ENCODE data around the gene SLC6A5. TPM values are rescaled to one million over a fixed set of nuclear protein-coding genes. Genes with fewer than 3 reads are reported as not detected.

Gene SLC6A5
- total RNA-seq, 1 experiment from 2014 or later = not detected

DNA sequence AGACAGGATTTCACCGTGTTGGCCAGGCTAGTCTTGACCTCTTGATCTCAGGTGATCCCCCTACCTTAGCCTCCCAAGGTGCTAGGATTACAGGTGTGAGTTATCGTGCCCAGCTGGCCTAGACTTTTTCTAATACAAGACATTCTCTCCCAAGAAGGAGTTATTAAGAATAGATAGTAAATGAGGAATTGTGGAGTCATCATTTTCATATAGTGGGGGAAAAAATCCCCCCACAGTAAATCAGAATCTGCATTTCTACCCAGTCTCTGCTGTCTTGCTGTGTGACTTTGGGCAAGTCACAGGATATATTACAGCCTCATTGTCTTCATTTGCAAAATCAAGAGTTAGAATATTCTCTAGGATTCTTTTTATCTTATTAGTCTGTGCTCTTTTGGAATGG is 21.6 kb downstream of the SLC6A5 start:
- DNase-seq (ENCODE audit: low spot score) = no peak

DNA sequence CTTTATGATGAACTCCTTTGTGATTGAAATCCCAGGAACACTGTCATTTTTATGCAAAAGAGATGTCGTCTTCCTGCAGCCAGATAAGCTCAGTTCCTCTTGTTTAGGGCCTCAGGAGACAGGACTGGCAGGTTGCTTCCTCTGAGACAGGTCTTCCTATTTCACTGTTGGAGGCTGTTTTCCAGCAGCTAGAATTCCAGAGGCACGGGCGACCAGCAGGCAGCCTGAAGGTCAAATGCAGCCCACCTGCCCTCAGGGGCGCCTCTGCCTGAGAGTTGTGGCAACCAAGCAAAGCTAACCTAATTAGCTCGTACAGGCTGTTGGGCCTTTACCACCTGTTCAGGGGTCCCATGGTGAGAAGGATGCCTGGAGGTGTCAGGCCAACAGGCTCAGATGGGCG is 22.3 kb downstream of the SLC6A5 start:
- DNase-seq (ENCODE audit: low spot score) = no peak

DNA sequence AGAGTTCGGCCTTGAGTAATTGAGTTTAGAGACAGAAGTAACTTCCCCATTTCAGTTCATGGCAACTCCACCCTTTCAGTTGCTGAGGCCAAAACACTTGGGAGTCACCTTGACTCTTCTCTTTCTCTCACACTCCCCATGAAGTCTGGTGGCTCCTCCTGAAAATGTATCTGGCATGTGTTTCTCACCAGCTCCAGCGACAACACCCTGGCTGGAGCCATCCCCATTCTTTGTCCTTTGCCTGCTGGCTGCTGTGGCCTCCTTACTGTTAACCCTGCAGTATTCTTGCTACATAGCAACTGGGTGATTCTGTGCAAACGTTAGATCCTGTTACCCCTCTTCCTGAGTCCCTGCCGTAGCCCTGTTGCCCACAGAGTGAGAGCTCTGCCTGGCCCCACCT is 23.8 kb downstream of the SLC6A5 start:
- no peak for DNase-seq (ENCODE audit: low spot score)

DNA sequence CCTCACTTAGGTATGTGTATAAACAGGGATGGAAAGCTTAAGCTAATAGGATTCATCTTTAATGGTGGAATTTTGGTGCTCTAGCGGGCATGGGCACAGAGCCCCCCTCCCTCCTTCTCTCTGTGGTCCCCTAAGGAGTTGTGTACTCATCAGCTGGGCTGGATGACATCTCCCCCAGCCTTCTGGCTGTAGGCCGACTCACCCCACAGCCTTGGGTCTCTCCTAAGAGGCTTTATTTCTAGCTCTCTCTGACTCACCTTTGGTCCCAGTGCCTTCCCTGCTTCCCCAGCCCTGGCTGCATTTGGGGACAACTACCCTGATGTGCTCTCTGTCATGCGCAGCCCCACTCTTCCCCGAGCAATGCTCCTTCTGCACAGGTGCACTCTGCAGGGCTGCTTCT is 26.9 kb downstream of the SLC6A5 start:
- DNase-seq (ENCODE audit: low spot score) = no peak

DNA sequence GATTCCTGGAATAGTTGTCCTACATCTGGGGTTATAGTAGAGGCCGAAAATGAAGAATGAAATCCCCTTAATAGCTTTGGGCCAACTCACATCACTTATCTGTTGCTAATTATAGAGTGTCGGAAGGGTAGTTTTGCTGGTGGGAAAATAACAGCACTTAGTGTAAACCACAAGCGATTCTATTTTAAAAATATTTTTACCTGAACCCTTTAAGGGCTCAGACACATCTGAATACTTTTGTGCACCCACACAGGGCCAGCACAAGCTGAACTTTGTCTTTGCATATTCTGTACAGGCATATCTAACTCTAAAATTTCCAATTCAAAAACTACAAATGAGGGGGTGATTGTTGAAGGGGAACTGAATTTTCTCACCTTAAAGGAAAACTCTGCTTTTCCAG is 27.6 kb downstream of the SLC6A5 start:
- DNase-seq (ENCODE audit: low spot score) = no peak

DNA sequence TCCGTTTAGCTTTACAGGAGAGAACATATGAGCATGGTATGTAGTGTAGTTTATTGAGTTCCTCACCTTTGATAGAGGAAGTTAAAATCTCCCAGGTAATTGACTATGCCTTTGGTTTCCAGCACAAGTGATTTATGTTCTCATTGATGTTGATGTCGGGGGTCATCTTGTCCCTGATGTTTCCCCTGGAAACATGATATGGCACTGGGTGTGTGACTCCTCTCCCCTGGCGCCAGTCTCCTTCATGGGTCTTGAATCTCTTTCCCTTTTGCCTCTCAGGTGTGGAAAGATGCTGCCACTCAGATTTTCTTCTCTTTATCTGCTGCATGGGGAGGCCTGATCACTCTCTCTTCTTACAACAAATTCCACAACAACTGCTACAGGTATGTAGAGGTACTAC is 28.3 kb downstream of the SLC6A5 start:
- DNase-seq (ENCODE audit: low spot score) = no peak

DNA sequence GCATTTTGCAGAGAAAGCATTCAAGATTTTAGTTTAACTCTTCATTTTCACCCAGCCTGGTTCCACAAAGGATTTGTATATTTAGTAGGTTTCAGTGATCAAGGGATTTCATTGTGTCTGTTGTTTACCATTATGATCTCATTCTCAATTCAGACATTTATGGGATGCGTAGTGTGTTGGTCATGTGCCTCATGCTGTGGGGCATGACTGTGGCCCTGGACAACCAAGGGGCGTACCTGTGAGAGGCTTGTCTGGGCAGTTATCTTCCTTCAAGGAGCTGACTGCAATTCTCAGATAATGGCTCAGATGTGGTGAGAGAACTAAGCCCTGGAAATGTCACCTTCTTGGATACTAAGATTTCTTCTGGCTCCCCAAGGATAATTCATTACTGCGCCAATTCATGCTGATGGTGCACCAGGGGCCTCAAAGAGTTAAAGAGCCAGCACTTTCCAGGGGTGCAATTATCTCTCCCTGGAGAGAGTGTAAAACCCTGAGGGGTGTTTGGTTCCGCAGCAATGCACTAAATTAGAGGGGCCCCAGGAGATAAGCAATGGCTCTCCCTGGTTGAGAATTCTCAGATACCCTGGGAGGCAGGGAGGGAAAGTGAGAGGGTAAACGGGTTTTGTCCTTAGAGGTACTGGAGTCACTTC is 32.2 kb downstream of the SLC6A5 start:
- DNase-seq (ENCODE audit: low spot score) = no peak

DNA sequence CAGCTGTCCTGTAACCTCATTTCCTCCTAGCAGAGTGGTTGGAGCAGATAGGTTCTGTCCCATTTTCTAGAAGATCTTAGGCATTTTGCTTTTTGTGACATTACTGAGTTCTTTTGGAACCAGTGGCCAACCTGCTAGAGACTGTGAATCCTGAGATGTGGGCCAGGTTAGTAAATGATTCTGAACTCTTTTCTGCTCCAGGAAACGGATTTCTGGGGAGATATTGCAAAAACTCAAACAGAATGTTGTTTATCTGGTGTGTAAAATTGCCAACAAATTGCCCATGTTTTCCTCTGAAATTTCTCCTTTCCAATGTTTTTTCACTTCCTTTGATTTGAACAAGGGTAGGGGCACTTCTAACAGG is 32.7 kb downstream of the SLC6A5 start:
- no peak for DNase-seq (ENCODE audit: low spot score)

DNA sequence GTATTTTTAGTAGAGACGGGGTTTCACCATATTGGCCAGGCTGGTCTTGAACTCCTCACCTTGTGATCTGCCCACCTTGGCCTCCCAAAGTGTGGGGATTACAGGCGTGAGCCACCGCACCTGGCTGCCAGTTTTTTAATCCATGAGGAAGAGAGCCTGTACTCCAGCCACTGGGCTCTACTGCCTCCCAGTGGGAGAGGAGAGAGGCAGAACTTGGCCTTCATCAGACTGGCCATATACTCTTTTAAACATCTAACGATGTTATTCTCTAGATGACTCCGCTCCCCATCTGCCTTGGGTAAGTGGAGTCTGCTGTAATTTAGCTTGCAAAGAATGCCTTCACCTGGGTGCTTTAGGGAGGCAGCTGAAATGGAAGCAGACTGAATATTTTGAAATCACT is 34.6 kb downstream of the SLC6A5 start:
- DNase-seq (ENCODE audit: low spot score) = no peak

DNA sequence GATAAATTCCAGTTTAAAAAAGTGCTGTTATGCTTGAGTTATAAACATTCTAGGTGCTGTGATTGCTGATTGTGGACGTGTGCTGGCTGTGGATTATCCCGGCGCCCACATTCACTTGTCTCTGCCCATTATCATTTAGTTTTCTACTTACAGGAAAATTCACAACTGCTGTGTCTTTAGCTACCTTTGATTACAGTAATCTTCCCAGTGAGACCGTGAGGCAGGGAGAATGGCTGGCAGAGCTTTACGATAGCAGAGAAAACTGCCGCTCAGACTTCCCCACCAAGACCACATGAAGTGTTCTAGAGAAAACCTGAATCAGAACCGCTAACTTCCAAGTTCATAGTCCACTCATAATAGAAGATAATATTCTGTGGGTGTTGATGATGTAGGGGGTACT is 35.4 kb downstream of the SLC6A5 start:
- no peak for DNase-seq (ENCODE audit: low spot score)

DNA sequence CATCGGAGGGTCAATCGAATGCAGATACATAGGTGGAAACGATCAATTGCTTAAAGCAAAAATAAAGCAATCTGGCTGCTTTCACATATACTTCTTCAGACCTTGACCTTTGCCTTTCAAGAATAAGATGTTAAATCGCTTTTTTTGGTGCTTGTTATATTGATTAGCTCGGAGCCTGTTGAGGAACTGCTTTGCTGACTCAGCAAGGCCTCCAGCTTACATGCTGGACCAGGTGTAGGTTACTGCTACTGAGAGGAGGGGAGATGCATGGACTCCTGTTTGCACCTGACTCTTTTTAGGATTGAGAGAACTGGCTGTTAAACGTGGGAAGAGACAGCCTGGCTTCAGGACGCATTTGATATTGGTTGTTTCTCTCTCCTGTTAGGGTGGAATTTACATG is 38.7 kb downstream of the SLC6A5 start:
- no peak for DNase-seq (ENCODE audit: low spot score)

DNA sequence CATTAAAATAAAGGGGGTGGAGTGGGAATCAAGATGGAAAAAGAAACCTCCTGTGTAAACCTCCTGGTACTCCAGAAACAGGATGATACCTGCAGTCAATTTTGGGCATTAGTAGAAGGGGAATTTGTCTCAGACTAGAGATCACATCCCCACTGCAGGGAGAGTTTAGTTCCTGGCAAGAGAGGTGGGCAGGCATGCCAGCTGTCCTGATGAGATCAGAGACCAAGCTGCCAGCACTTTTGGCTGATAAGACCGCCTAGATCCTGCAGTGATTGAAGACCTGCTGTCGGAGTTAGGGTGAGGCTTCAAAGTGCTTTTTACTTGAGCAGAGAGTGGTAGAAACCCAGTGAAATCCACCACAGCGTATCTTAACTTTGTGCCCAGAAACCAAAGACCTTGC is 40.3 kb downstream of the SLC6A5 start:
- DNase-seq (ENCODE audit: low spot score) = no peak

DNA sequence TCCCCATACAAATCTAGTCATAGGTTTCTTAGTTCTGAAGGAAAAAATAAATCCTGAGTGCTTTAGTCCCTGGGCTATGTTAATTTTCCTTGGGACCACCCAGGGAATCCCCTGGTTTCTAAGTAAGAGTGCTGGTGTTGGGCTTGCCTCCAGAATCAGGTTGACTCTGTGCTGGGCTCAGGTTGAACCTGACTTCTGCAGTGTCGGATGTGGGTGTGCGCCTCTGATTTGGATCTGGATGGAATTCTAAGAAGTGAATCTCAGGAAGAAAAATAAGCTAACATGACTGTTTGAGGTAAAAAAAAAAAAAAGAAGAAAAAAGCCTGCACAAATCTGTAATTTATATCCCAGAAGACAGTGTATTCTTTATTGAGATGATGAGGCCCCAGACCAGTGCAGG is 41.0 kb downstream of the SLC6A5 start:
- no peak for DNase-seq (ENCODE audit: low spot score)

DNA sequence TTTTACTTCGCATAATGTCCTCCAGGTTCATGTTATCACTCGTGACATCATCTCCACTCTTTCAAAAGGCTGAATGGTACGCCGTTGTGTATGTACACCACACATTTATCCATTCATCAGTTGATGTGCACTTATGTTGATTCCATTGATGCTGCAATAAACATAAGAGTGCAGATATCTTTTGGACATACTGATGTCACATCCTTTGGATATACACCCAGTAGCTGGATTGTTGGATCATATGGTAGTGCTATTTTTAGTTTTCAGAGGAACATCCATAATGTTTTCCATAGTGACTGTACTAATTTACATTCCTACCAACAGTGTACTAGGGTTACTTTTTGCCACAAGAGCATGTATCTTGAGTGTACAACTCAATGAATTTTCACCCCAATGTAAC is 45.0 kb downstream of the SLC6A5 start:
- no peak for DNase-seq (ENCODE audit: low spot score)

DNA sequence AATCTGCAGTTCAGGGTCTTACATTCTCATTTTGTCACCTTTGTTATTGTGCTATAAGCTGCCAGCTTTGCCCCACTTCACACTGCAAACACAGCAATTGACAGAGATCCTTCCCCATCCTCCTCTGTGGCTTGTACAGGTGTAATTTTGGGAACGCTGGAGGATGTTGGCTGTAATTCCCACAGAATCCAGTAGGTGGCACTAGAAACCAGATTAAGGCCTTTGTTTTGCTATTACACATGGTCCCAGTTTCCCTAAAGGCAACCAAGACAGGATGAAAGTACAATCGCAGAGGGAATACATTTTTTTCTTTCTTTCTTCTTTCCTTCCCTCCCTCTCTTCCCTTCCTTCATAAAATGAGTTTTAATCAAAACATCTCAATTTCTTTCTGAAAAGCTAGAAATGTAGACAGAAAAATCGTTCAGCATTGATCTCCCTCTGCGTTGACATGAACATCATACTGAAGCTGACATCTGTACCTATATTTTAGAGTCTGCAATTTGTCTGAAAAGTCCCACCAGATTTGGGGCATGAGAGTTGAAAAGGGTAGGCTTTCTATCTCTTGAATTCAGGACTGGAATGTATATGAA is 48.7 kb downstream of the SLC6A5 start:
- DNase-seq (ENCODE audit: low spot score) = peak; percentile 50

DNA sequence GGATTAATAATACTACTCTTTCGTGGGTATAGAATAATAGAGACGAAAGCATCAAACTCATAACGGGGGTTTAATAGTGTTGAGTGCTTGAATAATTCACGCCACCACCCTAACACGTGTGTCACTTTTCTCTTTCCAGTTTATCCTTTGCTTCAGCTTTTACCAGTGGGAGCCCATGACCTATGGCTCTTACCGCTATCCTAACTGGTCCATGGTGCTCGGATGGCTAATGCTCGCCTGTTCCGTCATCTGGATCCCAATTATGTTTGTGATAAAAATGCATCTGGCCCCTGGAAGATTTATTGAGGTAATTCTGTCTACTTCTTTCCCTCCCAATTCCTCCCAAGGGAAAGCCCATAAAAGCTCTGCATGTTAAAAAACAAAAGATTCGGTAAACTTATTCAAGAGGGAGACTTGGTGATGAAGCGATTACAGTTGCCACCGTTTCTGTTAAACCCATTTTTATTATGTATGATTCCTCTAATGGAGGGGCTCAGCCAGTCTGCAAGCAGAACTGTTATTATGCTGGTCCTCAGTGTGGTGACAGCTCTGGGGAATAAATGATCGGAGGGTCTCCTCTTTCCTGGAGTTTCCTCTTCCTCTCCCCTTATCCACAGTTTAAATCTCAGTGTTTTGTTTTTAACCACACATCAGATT is 52.9 kb downstream of the SLC6A5 start:
- DNase-seq (ENCODE audit: low spot score) = no peak

DNA sequence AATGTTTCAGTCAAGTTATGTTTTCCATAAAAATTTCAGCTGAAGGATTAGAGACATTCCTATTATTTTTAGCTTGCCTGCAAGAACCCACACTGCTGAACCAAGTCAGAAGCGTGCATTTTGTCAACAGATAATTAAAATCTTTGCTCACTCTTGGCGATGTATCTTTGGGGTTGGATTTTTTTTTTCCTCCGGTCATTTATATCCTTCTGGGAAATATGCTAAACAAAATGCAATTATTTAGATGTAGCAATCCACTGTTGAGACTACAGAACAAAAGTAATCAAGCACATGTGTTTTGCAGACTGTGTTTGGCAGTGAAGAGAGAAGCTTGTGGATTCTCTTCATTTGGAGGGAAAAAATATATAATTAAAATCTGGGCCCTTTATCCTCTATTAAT is 54.6 kb downstream of the SLC6A5 start:
- DNase-seq (ENCODE audit: low spot score) = no peak

DNA sequence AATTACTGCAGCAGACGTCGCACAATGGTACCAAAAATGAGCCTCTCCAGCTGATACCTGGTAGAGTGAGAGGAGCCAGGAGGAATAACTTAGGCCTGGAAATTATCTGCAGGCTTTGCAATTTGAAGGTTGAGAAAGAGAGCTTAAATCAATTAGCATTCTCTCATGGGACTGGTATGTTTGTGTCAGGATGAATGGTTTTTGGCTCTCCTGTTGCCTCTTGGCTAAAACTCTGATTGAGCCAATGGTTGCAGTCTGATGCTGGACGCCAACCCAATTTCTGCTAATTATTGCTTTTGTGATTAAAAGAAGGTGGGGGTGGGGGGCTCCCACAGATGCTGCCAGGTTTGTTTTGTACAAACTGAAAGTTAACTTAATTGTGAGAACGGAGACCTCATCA is 57.5 kb downstream of the SLC6A5 start:
- no peak for DNase-seq (ENCODE audit: low spot score)

DNA sequence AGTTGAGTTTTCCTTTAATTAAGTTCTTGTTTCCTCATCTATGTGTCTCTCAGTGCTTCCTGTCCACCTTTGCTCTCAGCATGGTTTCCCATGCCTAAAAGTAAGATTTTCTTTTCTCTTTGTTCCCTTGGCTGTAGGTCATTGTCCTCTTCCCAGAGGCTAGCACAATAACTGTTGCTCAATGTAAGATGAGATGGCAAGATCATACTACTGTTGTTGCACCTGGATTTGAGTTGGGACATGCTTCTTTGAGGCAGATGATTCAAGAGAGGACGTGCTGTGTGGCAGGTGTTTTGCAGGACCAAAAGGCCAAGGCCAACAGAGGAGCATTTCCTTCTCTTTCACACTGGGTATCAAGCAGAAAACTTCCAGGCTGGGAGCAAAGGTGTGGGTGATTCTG is 58.7 kb downstream of the SLC6A5 start:
- DNase-seq (ENCODE audit: low spot score) = no peak

DNA sequence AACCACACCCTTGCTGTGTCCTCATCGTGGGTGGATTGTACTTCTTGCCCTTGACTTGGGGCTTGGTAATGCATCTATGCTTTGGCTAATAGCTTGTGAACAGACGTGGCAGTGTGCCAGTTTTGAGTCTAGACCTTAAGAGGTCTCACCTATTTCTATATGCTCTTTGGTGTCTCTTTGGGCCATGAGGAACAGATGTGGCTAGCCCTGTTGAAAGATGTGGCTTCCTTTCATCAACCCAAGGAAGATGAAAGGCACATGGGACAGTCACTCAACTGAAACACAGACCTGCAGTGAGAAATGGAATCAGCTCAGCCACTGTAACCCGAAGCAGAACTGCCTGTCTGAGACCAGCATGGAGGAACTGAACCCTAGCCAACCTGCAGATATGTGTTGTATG is 62.0 kb downstream of the SLC6A5 start:
- DNase-seq (ENCODE audit: low spot score) = no peak

DNA sequence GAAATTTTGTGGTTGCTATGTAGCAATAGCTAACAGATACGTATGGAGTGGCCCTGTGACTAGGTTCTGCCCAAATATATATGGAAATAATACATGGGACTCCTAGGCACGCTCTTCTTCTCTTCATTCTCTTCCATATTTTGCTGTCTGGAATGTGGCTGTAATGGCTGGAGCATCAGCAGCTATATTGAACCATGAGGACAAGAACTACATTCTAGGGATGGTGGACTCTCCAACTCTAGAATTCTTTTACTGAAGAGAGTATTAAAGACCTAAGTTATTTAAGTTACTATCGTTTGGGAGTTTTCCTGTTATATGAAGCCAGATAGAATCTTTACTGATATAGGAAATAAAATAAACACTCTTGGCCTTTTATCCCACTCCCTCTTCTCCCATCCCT is 62.4 kb downstream of the SLC6A5 start:
- no peak for DNase-seq (ENCODE audit: low spot score)

DNA sequence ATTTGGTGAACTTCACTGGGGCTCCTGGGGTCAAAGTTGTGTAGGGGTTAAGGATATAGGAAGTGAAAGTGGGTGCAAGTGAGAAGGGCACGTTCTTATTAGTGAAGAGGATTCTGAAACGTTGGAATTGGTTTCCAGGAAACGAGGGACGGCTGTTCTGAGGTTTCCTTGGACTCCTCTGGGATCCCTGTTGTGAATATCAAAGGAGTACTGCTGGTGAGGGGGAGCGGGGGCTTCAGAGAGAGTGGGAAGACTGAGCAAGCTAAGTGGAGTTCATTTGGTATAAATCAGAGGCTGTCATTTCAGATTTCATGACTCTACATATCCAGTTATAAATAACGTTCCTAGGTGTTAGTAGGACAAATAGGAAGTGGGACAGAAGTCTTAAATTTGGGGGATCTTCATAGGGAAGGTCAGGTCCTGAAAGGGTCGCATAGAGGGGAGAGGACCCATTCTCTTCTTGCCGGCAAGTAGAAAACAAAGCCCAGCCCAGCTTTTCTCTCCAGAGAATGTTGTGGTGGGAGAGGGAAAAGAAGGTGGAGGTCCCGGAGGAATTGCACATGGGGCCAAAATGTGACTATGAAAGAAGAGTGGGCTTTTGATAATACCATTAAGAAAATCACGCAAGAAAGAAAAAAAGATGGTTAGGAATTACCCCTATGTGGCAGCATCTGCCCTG is 68.9 kb downstream of the SLC6A5 start:
- no peak for DNase-seq (ENCODE audit: low spot score)
